Thyroid gland (tissue), 4 donors: Measurements from ENCODE around the gene NBAS. TPM values are rescaled to one million over a fixed set of nuclear protein-coding genes. Genes with fewer than 3 reads are reported as not detected.
"Not testable (repeated sequence)": the region's sequence is repeated elsewhere in the genome, so short reads cannot be mapped to it uniquely, and the experiment has no call there.

Experiments
- DNase-seq, 2 donors: peaks; one replicate each; pipeline ENCODE4 v3.0.0-alpha.2; 2019
- H3K27ac ChIP-seq, 3 donors: fragments of 200-600 bp; sonication (generic); 1 replicate in 2 of 3; 2 replicates in 1 of 3; pipeline ENCODE4 v1.5.1; 2016 to 2019; ENCODE audit warnings: mild to moderate bottlenecking in 1 of 3, moderate library complexity in 1 of 3
- H3K27me3 ChIP-seq: fragments of 200-600 bp; sonication (generic); one replicate; pipeline ENCODE4 v1.5.1; 2019
- H3K36me3 ChIP-seq, 2 donors: fragments of 200-600 bp; sonication (generic); one replicate each; pipeline ENCODE4 v1.5.1; 2016 to 2019
- H3K4me1 ChIP-seq, 2 donors: fragments of 200-600 bp; sonication (generic); one replicate each; pipeline ENCODE4 v1.5.1; 2017 to 2019
- H3K4me3 ChIP-seq, 3 donors: fragments of 200-600 bp; sonication (generic); replicated peaks in 1 of 3; 1 replicate in 2 of 3; 2 replicates in 1 of 3; pipeline ENCODE4 v1.5.1; 2016; ENCODE audit warnings: mild to moderate bottlenecking in 1 of 3
- H3K9me3 ChIP-seq: fragments of 200-600 bp; sonication (generic); one replicate; pipeline ENCODE4 v1.5.1; 2017
- POLR2A ChIP-seq, 2 donors: fragments of 450-650 bp; IDR thresholded peaks; one replicate each; pipeline ENCODE4 v1.6.1; 2017; ENCODE audit warnings: antibody characterized with exemption in 2 of 2, mild to moderate bottlenecking in 2 of 2, moderate library complexity in 1 of 2
- WGBS, 2 donors: methylation state at CpG; one replicate each; pipeline ENCODE4 v1.1.5; 2017; 5-methylcytosine and 5-hydroxymethylcytosine counted together
- intact Hi-C: fragments of 100-400 bp; cut with DNase I; formaldehyde crosslinking; loops from one replicate; pipeline ENCODE4 v1.15.1; 2023
- total RNA-seq, 4 donors: library from RNA; depleted of rRNA; stranded (reverse); fragments of >200 nt; gene quantifications; one replicate each; pipeline ENCODE4 v1.2.3, GENCODE V29; 2016
- TF ChIP-seq, protein P1 (sequence below), 6 experiments: fragments of 200-600 bp in 3 of 6; fragments of 450-650 bp in 3 of 6; sonication (generic) in 3 of 6; IDR thresholded peaks; one replicate each; pipeline ENCODE4 v1.5.1; 2016 to 2019; ENCODE audit warnings: antibody characterized with exemption in 6 of 6, mild to moderate bottlenecking in 2 of 6, inconsistent platforms in 1 of 6, moderate library complexity in 1 of 6

The NBAS gene
- total RNA-seq, 4 donors from 2014 or later = 50.4 to 71.5 (median 54.7) TPM

DNA sequence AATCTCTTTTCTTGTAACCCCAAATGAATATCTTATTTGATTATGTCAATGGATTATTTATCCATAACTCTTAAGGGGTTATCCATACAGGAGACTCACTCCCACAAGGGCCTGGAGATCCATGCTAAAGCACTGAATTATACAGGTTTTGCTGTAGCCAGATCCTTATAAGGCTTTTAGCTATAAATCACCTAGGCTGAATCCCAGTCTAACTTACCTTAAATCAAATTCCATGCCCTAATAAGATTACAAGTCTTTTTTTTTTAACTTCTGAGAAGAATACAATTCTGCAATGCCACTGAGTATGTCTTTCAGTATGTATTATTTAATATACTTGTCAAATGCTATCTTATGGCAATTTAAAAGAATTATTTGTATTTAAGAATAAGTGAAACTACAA is 340.5 kb downstream of the NBAS start:
- Histone ChIP-seq H3K9me3 (no peaks in the 10 kb centered on the region), H3K27ac (no peak overlapping the region), H3K4me3 (no peak overlapping the region), H3K27me3 (no peaks in the 10 kb centered on the region), H3K4me1 (no peaks in the 10 kb centered on the region), H3K36me3 (peaks cover 0 to 6% of the 10 kb centered on the region in 2 donors)
- intact Hi-C loops = no loop called here
- TF ChIP-seq, protein P1, sequence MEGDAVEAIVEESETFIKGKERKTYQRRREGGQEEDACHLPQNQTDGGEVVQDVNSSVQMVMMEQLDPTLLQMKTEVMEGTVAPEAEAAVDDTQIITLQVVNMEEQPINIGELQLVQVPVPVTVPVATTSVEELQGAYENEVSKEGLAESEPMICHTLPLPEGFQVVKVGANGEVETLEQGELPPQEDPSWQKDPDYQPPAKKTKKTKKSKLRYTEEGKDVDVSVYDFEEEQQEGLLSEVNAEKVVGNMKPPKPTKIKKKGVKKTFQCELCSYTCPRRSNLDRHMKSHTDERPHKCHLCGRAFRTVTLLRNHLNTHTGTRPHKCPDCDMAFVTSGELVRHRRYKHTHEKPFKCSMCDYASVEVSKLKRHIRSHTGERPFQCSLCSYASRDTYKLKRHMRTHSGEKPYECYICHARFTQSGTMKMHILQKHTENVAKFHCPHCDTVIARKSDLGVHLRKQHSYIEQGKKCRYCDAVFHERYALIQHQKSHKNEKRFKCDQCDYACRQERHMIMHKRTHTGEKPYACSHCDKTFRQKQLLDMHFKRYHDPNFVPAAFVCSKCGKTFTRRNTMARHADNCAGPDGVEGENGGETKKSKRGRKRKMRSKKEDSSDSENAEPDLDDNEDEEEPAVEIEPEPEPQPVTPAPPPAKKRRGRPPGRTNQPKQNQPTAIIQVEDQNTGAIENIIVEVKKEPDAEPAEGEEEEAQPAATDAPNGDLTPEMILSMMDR (IDR thresholded peaks at IDR 0.05) = no peak
- TF ChIP-seq POLR2A (IDR thresholded peaks at IDR 0.05) = no peak
- no peak for DNase-seq

- peaks cover 0 to 6% of the 10 kb centered on the region in 2 donors for H3K36me3 ChIP-seq
- TF ChIP-seq, protein P1 (IDR thresholded peaks at IDR 0.05) = no peak
- TF ChIP-seq POLR2A (IDR thresholded peaks at IDR 0.05) = no peak
- 96 to 97% methylated on average over 17 of the region's 17 CpGs for WGBS, 2 donors
- H3K27me3 ChIP-seq = no peaks in the 10 kb centered on the region
- no peak for DNase-seq
- no peaks in the 10 kb centered on the region for H3K4me1 ChIP-seq
- no peaks in the 10 kb centered on the region for H3K9me3 ChIP-seq
- intact Hi-C loops = no loop called here
- H3K4me3 ChIP-seq = no peak overlapping the region
- no peak overlapping the region for H3K27ac ChIP-seq
Observed at GRCh38 chr2:15218423-15219086, 342.6 kb downstream of the NBAS start.

GRCh38 chr2:15212249-15212648 is 348.9 kb downstream of the NBAS start:
- DNase-seq = no peak
- WGBS, 2 donors = 93 to 94% methylated on average over 6 of the region's 6 CpGs
- Histone ChIP-seq H3K4me1 (no peaks in the 10 kb centered on the region), H3K27me3 (no peaks in the 10 kb centered on the region), H3K9me3 (no peaks in the 10 kb centered on the region), H3K4me3 (no peak overlapping the region), H3K27ac (no peak overlapping the region), H3K36me3 (no peaks in the 10 kb centered on the region)
- intact Hi-C loops = no loop called here
- TF ChIP-seq POLR2A (IDR thresholded peaks at IDR 0.05) = no peak
- TF ChIP-seq, protein P1 (IDR thresholded peaks at IDR 0.05) = no peak

GRCh38 chr2:15210542-15210941 is 350.6 kb downstream of the NBAS start:
- H3K36me3 ChIP-seq, H3K9me3 ChIP-seq, DNase-seq, H3K27me3 ChIP-seq, H3K4me1 ChIP-seq, intact Hi-C loops, H3K4me3 ChIP-seq, H3K27ac ChIP-seq: not testable (repeated sequence)
- WGBS, 2 donors = 93 to 95% methylated on average over 1 of the region's 1 CpG

- H3K36me3 ChIP-seq = no peaks in the 10 kb centered on the region
- H3K27me3 ChIP-seq = no peaks in the 10 kb centered on the region
- intact Hi-C loops = no loop called here
- no peak overlapping the region for H3K27ac ChIP-seq
- H3K4me1 ChIP-seq = no peaks in the 10 kb centered on the region
- WGBS, 2 donors = 100% methylated on average over 1 of the region's 1 CpG
- DNase-seq = no peak
- TF ChIP-seq, protein P1 (IDR thresholded peaks at IDR 0.05) = no peak
- TF ChIP-seq POLR2A (IDR thresholded peaks at IDR 0.05) = no peak
- H3K9me3 ChIP-seq = no peaks in the 10 kb centered on the region
- no peak overlapping the region for H3K4me3 ChIP-seq
Observed at GRCh38 chr2:15206419-15206818, 354.7 kb downstream of the NBAS start.
